ENCODE data around the gene CLSTN2.

CLSTN2 gene

GRCh38 chr3:140586311-140586710 lies 651.3 kb downstream of the CLSTN2 start:
- H3K4me2 ChIP-seq = no peak overlapping the region
- no peaks in the 10 kb centered on the region for H3K27me3 ChIP-seq (ENCODE audit: insufficient read depth, low read depth)
- no peaks in the 10 kb centered on the region for H4K20me1 ChIP-seq (ENCODE audit: insufficient read depth)
- H3K27ac ChIP-seq = no peak overlapping the region
- H3K4me1 ChIP-seq (ENCODE audit: low read depth, poor library complexity, severe bottlenecking) = no peaks in the 10 kb centered on the region
- no peak overlapping the region for H3K9ac ChIP-seq
- no peak overlapping the region for H3K4me3 ChIP-seq (IDR thresholded peaks at IDR 0.05; ENCODE audit: insufficient read depth, low read depth, low read length)
- no peaks in the 10 kb centered on the region for H3K79me2 ChIP-seq (ENCODE audit: insufficient read depth, low read depth)
- no peak for TF ChIP-seq CTCF (conservative IDR thresholded peaks at IDR 0.05; ENCODE audit: low read depth, low read length)
- H2AFZ ChIP-seq (ENCODE audit: low read depth) = no peak overlapping the region
- H3K36me3 ChIP-seq (ENCODE audit: insufficient read depth) = no peaks in the 10 kb centered on the region

- Histone ChIP-seq H3K4me1 (ENCODE audit: low read depth, poor library complexity, severe bottlenecking) (no peaks in the 10 kb centered on the region), H3K36me3 (ENCODE audit: insufficient read depth) (no peaks in the 10 kb centered on the region), H3K79me2 (ENCODE audit: insufficient read depth, low read depth) (no peaks in the 10 kb centered on the region), H3K4me3 (IDR thresholded peaks at IDR 0.05; ENCODE audit: insufficient read depth, low read depth, low read length) (no peak overlapping the region), H4K20me1 (ENCODE audit: insufficient read depth) (no peaks in the 10 kb centered on the region), H3K4me2 (no peak overlapping the region), H2AFZ (ENCODE audit: low read depth) (no peak overlapping the region), H3K27me3 (ENCODE audit: insufficient read depth, low read depth) (no peaks in the 10 kb centered on the region), H3K27ac (no peak overlapping the region), H3K9ac (no peak overlapping the region)
- no peak for TF ChIP-seq CTCF (conservative IDR thresholded peaks at IDR 0.05; ENCODE audit: low read depth, low read length)
Observed at GRCh38 chr3:140588558-140588957, 653.6 kb downstream of the CLSTN2 start.

- no peak overlapping the region for H3K9ac ChIP-seq
- no peaks in the 10 kb centered on the region for H4K20me1 ChIP-seq (ENCODE audit: insufficient read depth)
- H3K36me3 ChIP-seq (ENCODE audit: insufficient read depth) = no peaks in the 10 kb centered on the region
- no peaks in the 10 kb centered on the region for H3K27me3 ChIP-seq (ENCODE audit: insufficient read depth, low read depth)
- no peaks in the 10 kb centered on the region for H3K4me1 ChIP-seq (ENCODE audit: low read depth, poor library complexity, severe bottlenecking)
- no peak overlapping the region for H2AFZ ChIP-seq (ENCODE audit: low read depth)
- H3K27ac ChIP-seq = no peak overlapping the region
- H3K4me3 ChIP-seq (IDR thresholded peaks at IDR 0.05; ENCODE audit: insufficient read depth, low read depth, low read length) = no peak overlapping the region
- no peak overlapping the region for H3K4me2 ChIP-seq
- H3K79me2 ChIP-seq (ENCODE audit: insufficient read depth, low read depth) = no peaks in the 10 kb centered on the region
- TF ChIP-seq CTCF (conservative IDR thresholded peaks at IDR 0.05; ENCODE audit: low read depth, low read length) = no peak
Observed at GRCh38 chr3:140593766-140594165, 658.8 kb downstream of the CLSTN2 start.

GRCh38 chr3:140595295-140595694 lies 660.3 kb downstream of the CLSTN2 start:
- Histone ChIP-seq H3K4me3 (IDR thresholded peaks at IDR 0.05; ENCODE audit: insufficient read depth, low read depth, low read length) (no peak overlapping the region), H3K9ac (no peak overlapping the region), H3K4me2 (no peak overlapping the region), H3K27me3 (ENCODE audit: insufficient read depth, low read depth) (no peaks in the 10 kb centered on the region), H3K27ac (no peak overlapping the region), H3K79me2 (ENCODE audit: insufficient read depth, low read depth) (no peaks in the 10 kb centered on the region), H3K36me3 (ENCODE audit: insufficient read depth) (no peaks in the 10 kb centered on the region), H2AFZ (ENCODE audit: low read depth) (no peak overlapping the region), H3K4me1 (ENCODE audit: low read depth, poor library complexity, severe bottlenecking) (no peaks in the 10 kb centered on the region), H4K20me1 (ENCODE audit: insufficient read depth) (no peaks in the 10 kb centered on the region)
- no peak for TF ChIP-seq CTCF (conservative IDR thresholded peaks at IDR 0.05; ENCODE audit: low read depth, low read length)
